ENCODE results near the gene ACTC1. TPM values are rescaled to one million over a fixed set of nuclear protein-coding genes. Genes with fewer than 3 reads are reported as not detected.
"Not testable (repeated sequence)": the region's sequence is repeated elsewhere in the genome, so short reads cannot be mapped to it uniquely, and the experiment has no call there.

Gene ACTC1
- total RNA-seq, 3 donors from 2014 or later = 0.15 to 1.6 TPM; not detected in 1

- Histone ChIP-seq H3K4me3 (no peak overlapping the region), H3K9me3 (no peaks in the 10 kb centered on the region), H3K27ac (no peak overlapping the region), H3K36me3 (no peaks in the 10 kb centered on the region), H3K27me3 (no peaks in the 10 kb centered on the region), H3K4me1 (no peaks in the 10 kb centered on the region)
- no peak for DNase-seq (ENCODE audit: low spot score in 2 of 2)
- no peak for TF ChIP-seq POLR2A (IDR thresholded peaks at IDR 0.05)
- TF ChIP-seq POLR2AphosphoS5 (IDR thresholded peaks at IDR 0.05) = no peak
- TF ChIP-seq CTCF (IDR thresholded peaks at IDR 0.05) = no peak
- intact Hi-C loops (cut with DNase I; ENCODE audit: low total_unique reads) = no loop called here
Measured at GRCh38 chr15:34813446-34814190, 18.3 kb upstream of the ACTC1 start.

GRCh38 chr15:34812868-34813365, 17.6 kb upstream of the ACTC1 start:
- H3K27me3 ChIP-seq; H3K4me1 ChIP-seq; H3K36me3 ChIP-seq; intact Hi-C loops (cut with DNase I; ENCODE audit: low total_unique reads); H3K9me3 ChIP-seq; H3K4me3 ChIP-seq; DNase-seq (ENCODE audit: low spot score in 2 of 2); H3K27ac ChIP-seq: not testable (repeated sequence)

- Histone ChIP-seq H3K27ac (no peak overlapping the region), H3K36me3 (no peaks in the 10 kb centered on the region), H3K4me3 (no peak overlapping the region), H3K4me1 (no peaks in the 10 kb centered on the region), H3K27me3 (no peaks in the 10 kb centered on the region), H3K9me3 (no peaks in the 10 kb centered on the region)
- intact Hi-C loops (cut with DNase I; ENCODE audit: low total_unique reads) = no loop called here
- TF ChIP-seq CTCF (IDR thresholded peaks at IDR 0.05) (no peak), POLR2A (IDR thresholded peaks at IDR 0.05) (no peak), POLR2AphosphoS5 (IDR thresholded peaks at IDR 0.05) (no peak)
- no peak for DNase-seq (ENCODE audit: low spot score in 2 of 2)
Measured at GRCh38 chr15:34812369-34812768, 17.0 kb upstream of the ACTC1 start.

- Histone ChIP-seq H3K4me1 (no peaks in the 10 kb centered on the region), H3K36me3 (no peaks in the 10 kb centered on the region), H3K27ac (no peak overlapping the region), H3K9me3 (no peaks in the 10 kb centered on the region), H3K27me3 (no peaks in the 10 kb centered on the region), H3K4me3 (no peak overlapping the region)
- intact Hi-C loops (cut with DNase I; ENCODE audit: low total_unique reads) = no loop called here
- TF ChIP-seq POLR2A (IDR thresholded peaks at IDR 0.05) = no peak
- TF ChIP-seq CTCF (IDR thresholded peaks at IDR 0.05) = no peak
- TF ChIP-seq POLR2AphosphoS5 (IDR thresholded peaks at IDR 0.05) = no peak
- DNase-seq (ENCODE audit: low spot score in 2 of 2) = no peak
Measured at GRCh38 chr15:34810443-34811129, 15.2 kb upstream of the ACTC1 start.

GRCh38 chr15:34809186-34809585, 13.8 kb upstream of the ACTC1 start:
- intact Hi-C loops (cut with DNase I; ENCODE audit: low total_unique reads) = no loop called here
- Histone ChIP-seq H3K27ac (no peak overlapping the region), H3K4me3 (no peak overlapping the region), H3K27me3 (no peaks in the 10 kb centered on the region), H3K4me1 (no peaks in the 10 kb centered on the region), H3K9me3 (no peaks in the 10 kb centered on the region), H3K36me3 (no peaks in the 10 kb centered on the region)
- TF ChIP-seq POLR2AphosphoS5 (IDR thresholded peaks at IDR 0.05) = no peak
- TF ChIP-seq CTCF (IDR thresholded peaks at IDR 0.05) = no peak
- no peak for TF ChIP-seq POLR2A (IDR thresholded peaks at IDR 0.05)
- DNase-seq (ENCODE audit: low spot score in 2 of 2) = no peak
